HG03039 (cell line): ENCODE measurements around the gene NFIL3.

ENCODE experiments used
- ATAC-seq: cut with Tn5 transposase; IDR thresholded peaks from one replicate; pipeline ENCODE4 v1.9.1; 2021; ENCODE audit warnings: mild to moderate bottlenecking, moderate library complexity; ENCODE audit not compliant: unreplicated experiment

NFIL3 gene

DNA sequence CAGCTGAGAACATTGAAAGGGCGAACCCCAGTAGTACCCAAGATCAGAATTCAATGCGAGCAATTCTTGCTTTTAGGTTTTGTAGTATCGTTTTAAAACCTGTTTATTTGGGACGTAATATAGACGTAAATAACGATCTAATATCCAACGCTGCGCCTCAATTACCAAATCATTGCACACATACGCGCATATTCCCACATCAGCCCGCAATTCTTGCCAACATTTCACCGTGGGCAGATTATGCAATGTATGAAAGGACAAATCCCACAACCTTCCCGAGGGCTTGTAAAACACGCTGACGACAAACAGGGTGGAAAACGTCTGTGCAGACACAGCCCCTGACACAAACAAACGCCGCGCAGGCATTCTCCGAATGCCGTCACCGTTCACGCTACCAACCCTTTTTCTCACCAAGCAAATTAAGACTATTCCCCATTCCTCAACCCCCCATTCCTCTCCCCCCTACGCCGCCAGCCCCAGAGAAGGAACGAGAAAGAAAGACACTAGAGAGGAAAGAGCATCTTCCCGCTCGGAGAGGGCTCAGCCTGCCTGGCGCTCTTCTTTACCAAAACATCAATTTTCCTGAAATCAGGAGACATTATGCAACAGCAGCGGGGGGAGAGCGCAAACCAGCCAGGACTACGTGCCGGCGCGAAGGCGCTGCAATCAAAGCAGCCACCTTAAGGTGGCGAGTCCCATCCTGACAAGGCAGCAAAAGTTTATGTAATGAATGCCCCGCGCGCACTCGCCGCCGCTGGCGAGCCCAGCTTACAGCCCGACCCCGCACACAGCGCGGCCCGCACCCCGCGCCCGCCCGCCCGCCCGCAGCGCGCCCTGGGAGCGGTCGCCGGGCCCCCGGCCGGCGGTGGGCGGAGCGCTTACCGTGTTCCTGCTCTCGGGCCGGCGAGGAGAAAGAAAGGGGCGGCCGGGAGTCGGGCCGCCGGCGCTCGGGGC is 597 bp downstream of the NFIL3 start:
- ATAC-seq, result peak; percentile 36

DNA sequence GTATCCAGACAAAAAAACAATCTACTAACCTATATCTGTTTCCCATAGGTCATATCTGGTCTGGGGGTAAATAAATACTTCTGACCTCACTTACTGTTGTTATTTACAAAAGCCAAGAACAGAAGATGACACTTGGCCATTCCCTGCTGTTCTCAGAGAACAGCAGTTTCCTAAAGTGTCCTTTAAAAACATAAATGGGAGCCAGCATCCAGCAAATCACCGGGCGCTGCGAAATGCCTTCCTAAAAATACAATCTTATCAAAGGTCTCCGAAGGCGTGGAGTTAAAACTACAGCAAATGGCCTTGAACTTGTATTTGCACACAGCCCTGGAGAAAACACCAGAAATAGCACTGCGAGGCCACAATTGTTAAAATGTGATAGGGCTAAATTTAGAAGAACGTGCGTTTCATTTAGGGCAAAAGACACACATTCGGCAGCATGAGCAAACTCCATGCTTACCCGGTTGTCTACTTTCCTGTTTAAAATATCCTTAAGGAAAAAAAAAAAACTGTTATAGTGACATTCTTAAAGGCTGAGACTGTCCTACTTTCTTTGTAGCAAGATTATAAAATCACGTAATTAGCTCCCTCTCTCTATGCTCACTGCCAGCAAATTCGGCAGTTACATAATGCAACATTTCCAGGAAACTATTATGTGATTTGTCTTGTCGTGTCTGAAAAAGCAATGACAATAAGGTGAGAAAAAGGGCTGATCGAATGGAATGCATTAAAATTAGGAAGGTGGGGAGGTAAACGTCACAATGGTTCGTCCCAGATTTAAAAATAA is 1.5 kb downstream of the NFIL3 start:
- no peak for ATAC-seq

GRCh38 chr9:91421128-91421765 is 2.4 kb downstream of the NFIL3 start:
- no peak for ATAC-seq

DNA sequence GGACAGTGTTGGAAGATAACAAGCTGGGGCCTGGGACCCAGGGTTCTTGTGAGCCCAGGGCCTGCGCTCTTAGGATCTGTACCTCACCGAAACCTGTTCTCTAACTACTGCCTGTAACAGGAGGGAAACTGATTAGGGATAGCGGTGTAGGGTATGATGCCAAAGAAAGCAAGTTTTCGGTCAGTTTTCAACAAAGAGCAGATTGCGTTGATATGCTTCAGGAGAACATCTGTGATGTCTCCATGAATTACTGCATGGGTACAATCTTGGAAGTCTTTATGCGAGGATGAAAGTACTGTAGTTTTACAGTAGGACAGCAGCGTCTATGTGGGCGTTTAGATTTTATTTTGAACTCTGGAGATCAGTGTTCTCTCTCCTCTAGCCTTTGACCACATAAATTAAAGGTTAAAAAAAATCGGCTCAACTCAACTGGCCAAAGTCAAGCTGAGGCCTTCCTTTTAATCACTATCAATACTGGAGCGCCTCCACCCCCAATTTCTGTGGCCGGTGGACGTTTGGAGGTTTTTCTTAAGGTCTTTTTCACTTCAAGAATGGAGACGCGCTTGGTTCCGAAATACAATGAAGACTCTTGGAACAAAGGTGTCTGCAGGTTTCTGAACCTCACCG is 3.0 kb downstream of the NFIL3 start:
- ATAC-seq, result no peak

DNA sequence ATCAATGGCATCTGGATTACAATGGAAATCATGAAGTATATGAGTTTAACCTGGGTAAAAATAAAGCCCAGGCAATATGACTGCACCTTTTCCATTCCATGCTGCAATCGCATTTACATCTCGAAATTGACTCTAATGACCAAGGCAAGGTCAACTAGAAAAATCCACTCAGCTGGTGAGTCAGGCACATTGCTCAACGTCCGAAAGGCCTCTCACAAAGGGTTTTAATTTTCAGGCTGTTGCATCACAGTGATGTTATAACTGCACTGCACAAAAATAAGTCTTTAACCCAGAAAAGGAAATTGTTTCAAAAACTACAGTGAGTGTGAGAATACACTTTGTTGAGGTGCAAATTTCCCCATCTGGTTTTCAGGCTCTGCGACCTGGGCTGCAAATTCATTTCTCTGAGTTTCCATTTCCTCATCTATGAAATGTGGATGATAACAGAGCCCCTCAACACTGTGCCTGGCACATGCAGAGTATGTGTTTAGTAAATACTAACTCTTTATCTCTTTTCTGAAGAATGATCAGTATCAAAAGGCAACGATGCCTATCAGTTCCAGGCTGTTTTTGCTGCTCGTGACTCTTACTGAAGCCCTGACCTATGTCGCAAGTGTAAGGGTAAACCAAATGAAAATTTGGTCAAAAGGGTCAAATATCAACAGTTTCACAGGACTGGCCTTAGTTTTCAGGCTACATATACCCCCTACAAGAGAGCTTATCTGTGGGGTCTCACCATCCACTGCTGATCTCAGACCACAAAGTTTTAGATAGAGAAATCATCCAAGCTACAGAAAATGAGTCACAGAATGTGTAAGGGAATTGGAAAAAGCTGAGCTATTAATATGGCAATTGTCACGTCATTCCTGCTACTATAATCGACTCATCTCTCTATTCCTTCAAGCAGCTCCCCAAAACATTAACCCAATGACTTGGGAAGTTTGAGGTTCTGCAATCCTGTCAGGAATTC is 4.1 kb downstream of the NFIL3 start:
- no peak for ATAC-seq

- no peak for ATAC-seq
Measured at GRCh38 chr9:91418215-91418610, 5.4 kb downstream of the NFIL3 start.

DNA sequence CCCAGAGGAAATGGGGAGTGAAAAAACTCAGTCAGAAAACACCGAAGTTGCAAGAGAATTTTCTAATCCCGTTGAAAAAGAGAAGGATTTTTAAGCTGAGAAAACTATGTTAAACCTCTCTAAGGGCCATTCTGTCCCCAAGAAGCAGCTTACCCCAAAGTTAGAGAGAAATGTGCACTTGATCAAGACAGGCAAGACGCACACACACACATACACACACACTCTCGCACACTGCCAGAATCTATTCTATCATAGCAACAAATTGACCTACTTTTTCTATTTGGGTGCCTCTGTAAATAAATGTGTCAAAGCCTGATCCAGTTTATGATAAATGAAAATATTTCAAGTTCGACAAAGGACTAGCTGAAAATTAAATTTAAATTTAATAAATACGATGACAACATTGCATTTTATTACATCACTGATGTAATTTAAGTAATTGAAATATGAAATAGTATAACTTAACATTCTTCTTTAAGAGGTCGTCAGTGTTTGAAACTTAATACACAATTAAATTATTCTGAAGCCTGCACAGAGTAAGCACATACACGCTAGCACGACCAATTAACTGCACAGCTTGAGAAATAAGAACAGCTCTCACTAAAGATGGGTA is 5.9 kb downstream of the NFIL3 start:
- ATAC-seq, result no peak

GRCh38 chr9:91416096-91416712 is 7.4 kb downstream of the NFIL3 start:
- no peak for ATAC-seq

GRCh38 chr9:91415290-91415689 is 8.3 kb downstream of the NFIL3 start:
- peak; percentile 83 for ATAC-seq

GRCh38 chr9:91412941-91413340 is 10.7 kb downstream of the NFIL3 start:
- ATAC-seq, result no peak

- no peak for ATAC-seq
Measured at GRCh38 chr9:91411096-91411771, 12.4 kb downstream of the NFIL3 start.

DNA sequence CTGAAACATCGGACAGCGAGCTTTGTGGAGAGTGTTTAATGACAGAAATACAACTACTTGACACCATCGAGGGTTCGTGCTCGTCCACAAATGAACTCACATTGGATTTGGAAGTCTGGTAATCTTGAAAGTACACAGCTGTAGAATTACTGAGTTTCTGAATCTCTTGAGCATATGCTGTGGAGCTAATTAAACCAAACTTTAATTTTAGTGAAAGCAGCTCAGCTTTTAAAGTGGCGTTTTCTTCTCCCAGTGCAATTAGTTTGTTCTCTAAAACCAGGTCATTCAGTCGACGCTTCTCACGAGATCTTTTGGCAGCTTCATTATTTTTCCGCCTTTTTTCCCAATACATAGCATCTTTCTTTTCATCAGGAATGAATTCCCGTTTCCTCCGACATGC is 13.5 kb downstream of the NFIL3 start:
- ATAC-seq, result no peak

- no peak for ATAC-seq
Measured at GRCh38 chr9:91408475-91408874, 15.2 kb downstream of the NFIL3 start.

DNA sequence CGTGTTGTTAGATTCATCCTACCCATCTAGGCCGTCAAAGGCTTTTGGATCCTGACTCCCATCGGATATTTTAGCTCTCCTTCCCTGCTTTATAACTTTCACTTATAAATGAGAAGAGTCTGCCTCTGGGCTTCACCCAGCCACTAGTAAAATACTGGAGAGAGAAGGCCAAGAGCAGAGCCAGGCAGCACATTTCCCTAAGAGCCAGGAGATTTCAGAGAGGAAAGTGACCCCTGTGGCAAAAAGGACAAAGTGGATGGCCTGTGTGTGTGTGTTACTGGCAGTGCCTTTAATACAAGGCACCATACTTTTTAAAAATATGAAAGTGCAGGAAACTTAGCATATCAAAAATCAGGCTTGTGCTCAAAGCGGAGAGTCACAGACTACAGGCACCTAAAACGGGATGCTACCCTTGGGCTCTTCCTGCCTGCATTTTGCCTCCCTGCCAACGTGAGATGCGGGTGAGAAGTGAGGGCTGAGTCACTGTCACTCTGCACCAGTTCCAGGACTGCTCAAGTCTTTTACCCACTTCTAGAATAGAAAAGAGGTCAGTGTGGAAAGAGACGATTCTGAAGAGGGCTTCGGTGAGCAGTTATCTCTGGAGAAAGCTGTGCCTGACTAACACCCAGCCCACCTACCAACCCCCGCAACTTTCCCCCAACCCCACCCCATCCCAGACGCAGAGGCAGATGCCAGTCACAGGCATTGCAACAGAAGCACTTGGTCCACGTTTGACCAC is 15.9 kb downstream of the NFIL3 start:
- no peak for ATAC-seq

GRCh38 chr9:91405343-91406077 is 18.1 kb downstream of the NFIL3 start:
- no peak for ATAC-seq

DNA sequence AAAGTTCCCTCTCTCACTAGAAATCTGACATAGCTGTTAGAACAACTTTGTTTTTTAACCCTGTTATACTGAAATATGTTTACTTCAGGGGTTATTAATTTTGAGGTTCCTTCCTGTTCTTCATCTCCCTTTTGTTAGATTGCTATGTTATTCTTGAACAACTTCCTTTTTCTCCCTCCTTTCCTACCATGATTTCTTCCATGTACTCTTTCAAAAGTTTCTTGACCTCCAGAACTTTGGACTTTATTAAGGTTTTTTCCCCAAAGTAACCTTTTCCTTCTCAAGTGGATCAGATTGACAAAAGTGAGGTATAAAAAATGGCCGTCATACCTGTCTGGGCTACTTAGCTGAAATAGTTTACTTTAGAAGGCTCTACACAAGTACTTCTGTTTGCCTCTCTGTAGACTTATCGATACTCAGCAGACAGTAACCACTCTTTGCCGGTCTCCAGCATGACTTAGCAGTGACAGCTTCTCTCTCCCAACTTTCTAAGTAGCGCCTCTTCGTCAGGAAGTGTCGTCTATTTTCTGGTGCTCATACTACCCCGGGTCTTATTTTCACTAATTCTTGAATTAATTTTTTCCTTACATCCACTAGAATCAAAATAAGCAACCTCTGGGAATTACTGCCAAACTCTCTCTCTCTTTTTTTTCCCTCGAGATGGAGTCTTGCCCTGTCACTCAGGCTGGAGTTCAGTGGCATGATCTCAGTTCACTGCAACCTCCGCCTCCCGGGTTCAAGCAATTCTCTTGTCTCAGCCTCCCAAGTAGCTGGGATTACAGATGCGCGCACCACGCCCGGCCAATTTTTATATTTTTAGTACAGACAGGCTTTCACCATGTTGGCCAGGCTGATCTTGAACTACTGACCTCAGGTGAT is 19.7 kb downstream of the NFIL3 start:
- ATAC-seq, result no peak
